NCI-H187 treated with DMSO at 0.1 percent for 48 hours (cell line): ENCODE data around the gene PACRG.

Source experiments
- DNase-seq: peaks from one replicate; lab custom pipeline; 2025; lab: John Stamatoyannopoulos, UW

The PACRG gene

DNA sequence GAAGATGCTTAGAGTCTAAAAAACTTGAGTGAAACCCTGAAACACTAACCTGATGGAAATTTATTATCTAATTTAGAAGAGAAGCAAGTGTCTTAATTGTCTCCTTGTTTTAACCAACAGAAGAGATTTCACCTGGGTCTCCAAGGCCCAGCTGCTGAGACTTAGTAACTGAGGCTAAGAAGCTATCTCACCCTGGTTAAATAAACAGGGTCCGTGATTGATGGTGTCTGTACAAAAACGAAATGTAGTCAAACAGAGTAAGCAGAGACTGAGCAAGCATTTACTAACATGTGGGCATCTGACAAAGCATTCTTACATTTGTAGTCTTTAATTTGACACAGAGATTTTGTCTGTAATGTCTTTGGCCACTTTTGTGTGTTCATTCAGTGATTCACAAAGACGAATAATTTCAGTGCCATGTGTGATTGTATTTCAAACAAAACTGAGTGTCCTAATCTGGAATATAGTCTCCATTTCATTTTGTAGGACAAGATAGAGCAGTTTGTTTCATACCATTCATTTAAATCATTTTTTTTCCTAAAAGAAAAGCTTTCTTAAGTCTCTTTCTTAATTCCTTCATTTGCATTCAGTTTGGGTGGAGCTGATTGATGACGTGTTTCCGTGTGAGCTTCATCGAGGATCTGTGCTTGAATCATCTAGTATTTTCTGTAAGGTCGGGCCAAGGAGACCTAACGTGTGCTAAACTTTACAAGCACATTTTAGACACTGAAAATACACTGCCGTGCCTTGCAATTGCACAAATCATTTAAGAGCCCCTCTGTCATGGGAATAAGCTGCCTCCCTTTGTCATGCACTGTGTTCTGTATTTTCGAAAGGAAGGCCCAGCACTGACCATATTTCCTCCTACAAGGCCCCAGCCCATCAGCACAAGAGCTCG lies 516.2 kb downstream of the PACRG start:
- no peak for DNase-seq

- no peak for DNase-seq
These were observed 520.3 kb downstream of the PACRG start for GRCh38 chr6:163248051-163248450.

GRCh38 chr6:163249651-163250101 lies 521.9 kb downstream of the PACRG start:
- DNase-seq: no peak

GRCh38 chr6:163250116-163250515 lies 522.3 kb downstream of the PACRG start:
- DNase-seq: no peak

DNA sequence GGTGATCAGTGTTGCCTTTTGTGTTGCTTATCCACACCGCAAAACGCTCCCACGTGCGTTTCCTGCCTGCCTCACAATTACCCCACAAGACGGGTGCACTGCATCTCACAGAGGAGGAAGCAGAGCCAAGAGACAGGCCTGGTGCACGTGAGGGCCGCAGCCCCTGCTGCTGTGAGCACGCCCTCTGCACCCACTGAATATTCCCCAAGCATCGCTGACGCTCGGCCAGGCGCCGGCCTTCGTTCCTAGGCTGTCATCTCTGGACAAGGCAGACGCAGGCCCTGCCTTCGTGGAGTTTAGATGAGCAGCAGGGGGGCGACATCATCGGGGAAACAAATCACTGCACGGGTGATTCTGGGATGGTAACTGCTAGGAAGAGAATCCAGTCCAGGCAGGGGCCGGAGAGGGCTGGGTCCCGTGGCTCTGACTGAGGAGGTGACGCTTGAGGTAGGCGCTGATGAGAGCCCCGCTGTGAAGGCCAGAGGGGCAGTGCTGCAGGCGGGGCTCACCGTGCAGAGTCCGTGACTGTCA lies 524.4 kb downstream of the PACRG start:
- DNase-seq: no peak

GRCh38 chr6:163253556-163254213 lies 525.9 kb downstream of the PACRG start:
- DNase-seq: no peak

DNA sequence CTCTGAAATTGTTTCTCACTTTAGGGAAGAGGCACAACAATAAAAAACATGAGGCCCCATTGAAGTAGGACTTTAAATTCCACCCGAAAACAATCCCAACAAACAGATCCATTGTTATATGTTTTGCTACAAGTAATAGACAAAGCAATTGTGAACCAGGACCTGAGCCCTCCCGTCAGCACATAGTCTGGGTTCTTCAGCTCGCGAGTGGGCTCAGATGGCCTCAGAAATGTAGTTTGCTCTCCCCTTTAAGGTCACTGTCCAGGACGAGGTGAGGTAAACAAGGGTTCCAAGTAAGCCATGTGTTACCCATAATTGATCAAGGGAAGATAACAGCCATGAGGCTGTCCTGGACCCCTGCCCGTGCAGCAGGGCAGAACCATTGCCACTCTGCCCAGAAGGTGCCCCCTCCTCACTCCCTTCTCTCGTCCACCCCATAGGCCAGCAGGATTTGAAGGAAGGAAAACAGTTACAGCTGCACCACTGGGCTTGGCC lies 526.6 kb downstream of the PACRG start:
- DNase-seq: no peak

DNA sequence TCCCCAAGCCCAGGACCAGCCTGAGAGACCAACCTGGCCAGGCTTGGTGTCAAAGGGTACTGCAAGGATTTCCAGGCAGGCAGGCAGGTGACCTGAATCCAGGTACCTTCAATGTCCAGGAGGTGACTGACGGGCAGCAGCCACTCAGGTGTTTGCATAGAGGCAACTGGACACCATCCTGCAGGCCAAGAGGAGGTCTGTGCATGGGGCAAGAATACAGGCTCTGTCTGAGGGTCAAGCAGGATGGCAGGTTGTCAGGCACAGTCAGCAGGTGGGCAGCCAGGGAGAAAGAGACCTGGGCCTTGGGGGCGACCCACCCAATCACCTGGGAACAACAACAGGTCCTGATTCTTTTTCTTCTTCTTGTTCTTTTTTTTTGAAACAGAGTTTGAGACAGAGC lies 527.5 kb downstream of the PACRG start:
- no peak for DNase-seq

GRCh38 chr6:163259689-163260088 lies 531.9 kb downstream of the PACRG start:
- DNase-seq: no peak

- DNase-seq: no peak
These were observed 532.5 kb downstream of the PACRG start for GRCh38 chr6:163260111-163260895.

DNA sequence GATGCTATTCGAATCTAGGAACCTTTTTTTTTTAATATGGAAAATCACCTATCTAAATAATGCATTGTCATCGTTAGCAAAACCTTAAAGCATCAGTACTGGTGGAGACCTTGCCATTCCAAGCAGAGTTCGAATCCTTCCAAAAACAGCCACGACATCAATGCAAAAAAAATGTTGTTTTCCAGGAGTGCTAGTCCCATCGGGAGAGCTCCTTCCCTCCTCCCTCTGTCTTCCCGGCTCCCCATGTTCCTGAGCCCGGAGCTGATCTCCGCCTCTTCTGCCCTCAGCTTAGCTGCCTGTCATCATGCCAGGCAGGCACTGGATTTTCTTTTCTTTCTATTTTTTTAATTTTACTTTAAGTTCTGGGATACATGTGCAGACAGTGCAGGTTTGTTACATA lies 533.1 kb downstream of the PACRG start:
- DNase-seq: no peak

DNA sequence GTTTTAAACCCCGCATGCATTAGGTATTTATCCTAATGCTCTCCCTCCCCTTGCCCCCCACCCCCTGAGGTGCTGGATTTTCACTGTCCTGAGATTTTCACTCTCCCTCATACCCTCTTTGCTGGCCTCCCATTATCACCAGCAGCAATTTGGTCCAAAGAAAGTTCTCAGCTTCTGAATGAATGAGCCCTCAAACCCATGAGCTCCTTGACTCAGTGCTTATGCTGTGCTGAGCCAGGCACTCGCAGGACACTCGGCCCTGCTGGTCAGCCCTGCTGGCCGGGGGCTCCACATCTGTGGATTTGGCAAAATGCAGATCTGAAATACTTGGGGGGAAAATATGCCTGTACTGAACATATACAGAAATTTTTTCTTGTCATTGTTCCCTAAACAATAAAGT lies 533.6 kb downstream of the PACRG start:
- DNase-seq: no peak

DNA sequence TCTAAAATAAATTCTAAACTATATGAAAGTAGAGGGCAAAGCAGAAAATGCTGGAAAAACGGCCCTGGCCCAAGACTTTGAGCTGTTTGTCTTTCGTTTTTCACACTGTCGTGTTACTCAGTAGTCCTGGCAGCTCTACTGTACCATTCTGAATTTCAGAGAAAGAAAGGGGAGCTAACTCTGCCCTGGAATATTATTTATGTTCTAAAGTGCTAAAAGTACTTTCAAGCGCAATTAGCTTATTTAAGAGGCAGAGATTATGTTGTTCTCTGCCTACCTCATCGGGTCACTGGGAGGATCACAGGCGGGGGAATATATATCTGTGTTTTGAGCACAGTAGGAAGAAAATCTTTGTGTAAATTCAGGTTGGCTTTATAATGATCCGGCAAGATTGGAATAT lies 534.3 kb downstream of the PACRG start:
- DNase-seq: no peak

DNA sequence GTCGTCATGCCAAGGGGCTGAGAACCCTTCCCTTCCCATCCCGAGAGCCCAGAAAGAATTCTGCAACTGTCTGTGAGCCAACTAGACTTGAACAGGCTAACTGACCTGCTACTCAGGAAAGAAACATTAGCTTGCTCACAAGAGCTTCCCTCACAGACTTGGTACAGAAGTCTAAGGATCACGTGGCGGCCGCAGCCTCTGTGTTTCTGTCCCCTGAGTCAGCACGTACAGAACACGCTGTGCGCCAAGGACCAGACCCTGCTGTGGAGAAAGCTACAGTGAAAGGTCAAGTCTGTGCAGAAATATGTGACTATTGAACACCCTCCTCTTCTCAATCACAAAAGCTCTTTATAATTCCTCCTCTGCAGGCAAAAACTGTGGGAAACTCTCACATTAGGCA lies 535.4 kb downstream of the PACRG start:
- no peak for DNase-seq

DNA sequence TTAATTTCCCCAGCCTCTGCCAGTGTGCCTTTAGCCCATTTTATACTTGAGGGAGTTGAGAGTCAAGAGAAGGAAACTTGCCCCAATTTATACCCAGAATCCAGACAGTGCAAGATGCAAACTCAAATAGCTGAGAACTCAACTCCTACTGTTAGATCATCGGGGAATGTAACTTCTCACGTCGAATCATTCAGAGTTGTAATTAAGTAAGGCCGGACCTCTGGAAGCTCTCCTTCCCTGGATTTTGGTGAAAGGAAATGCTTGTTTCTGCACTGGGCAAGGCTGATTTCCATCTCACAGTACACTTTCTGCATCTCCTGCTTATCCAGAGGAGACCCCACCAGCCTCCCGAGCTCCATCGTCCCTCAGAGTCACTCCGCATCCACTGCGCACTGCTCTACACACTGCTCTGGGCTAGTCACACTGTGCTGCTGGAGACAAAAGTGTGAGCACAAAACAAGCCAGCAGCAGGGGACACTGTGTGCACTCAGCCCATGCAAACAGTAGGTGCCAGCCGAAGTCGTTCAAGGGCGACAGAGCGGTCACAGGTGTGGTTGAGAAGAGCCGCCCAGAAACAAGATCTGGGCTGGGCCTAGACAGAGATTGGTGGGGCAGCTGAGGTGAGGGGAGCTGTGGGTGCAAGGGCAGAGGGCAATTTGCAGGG lies 536.4 kb downstream of the PACRG start:
- DNase-seq: no peak

DNA sequence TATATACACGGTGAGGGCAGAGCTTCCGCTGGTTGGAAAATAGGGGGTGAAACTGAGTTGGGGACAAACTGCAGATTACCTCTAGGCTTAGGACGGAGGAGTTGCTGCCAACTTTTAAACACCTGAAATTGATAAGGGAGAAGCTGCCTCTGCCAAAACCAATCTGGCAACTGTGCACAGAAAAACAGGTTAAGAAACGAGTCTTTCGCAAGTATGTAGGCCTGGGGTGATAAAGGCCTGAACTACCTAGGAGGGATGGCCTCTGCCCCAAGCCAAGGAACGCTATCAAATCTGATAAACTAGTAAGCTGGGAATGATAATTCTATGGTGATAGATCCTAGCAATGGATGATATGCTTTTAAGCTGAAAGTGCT lies 536.9 kb downstream of the PACRG start:
- DNase-seq: no peak

DNA sequence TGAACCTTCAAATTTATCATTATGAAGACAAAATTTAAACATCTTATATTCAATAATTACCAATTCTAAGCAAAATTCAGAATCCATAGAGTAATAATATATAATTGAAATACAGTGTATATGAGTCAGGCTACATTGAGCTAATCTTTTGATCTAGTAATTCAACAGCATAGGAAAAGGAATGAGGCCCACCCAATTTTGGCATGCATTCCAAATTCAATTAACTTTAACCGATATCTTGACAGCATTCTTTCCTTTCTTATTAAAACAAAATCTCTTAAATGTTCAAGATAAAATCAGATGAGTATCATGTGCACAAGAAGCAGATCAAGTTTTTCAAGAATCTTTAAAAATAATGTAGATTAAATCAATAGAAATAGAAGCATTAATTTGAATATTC lies 553.9 kb downstream of the PACRG start:
- no peak for DNase-seq

DNA sequence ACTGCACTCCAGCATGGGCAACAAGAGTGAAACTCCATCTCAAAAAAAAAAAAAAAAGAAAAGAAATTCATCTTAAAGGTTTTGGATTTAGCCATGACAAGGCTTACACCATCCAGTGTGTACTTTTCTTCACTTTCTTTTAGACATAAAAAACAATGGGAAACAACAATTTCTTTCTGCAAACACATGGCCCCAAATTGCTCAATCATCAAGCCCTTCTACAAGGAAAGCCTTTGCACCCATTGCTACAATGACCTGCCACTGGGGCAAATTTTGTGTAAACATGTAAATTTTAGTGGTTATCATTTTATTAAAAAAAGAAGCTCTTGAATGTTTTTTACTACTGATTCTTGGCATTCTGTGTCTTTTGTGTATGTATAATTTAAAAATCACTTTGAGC lies 554.9 kb downstream of the PACRG start:
- DNase-seq: no peak

DNA sequence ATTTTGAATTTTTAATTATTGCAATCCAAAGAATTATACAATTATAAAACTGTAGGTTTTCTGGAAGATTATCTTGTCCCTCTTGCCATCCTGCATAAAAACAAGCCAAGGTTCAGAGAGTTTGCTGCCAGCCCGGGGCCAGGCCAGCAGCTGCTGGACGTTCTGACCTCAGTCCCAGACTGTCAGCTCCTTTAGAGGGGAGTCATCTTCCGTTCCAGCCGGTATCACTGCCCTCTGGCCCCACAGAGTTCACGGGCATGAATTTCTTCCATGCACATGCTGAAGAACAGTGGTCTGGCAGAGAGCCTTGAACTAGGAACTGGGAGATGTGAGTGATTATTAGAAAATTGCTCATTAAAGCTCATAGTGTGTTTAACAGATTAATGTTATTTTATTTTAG lies 556.4 kb downstream of the PACRG start:
- no peak for DNase-seq

GRCh38 chr6:163285691-163286090 lies 557.9 kb downstream of the PACRG start:
- no peak for DNase-seq

DNA sequence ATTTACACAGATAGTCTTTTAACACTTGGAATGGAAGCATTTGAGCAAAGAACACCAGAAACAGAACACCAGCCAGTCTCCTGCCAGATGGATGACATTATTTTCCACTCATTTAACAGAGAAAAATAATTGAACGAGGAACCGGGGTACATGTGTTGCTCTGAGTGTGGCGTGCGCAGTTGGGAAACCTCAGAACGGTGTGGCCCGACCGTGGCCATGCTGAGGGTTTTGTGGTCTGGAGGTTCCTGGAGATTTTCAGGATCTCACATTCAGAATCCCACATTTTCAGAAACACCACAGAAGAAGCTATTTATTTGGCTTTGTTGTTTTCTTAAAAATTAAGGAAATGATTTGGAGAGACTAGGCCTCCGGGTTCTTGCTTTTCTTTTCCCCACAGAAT lies 559.9 kb downstream of the PACRG start:
- DNase-seq: no peak

DNA sequence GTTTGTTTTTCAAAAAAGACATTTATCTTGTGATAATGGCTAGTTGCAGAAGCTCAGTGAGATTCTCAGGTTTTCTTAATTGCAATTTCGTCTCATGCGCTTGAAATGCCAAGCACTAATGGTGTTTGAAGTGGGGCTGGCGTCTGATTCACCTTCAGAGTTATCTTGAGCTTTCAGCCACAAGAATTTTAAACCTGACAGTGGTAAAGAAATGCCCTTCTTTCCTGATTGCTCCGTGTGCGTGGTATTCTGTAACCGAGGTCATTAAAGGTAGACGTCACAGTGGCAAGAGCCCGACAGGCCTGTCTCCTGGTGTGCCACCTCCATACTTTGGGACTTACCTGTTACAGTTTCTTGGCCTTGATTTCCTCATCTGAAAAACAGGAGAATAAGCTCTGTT lies 560.3 kb downstream of the PACRG start:
- no peak for DNase-seq
